GM12878 (cell line): ENCODE data around the gene GAS6. TPM values are rescaled to one million over a fixed set of nuclear protein-coding genes. Genes with fewer than 3 reads are reported as not detected.

Experiments
- ATAC-seq: fragments of 200-7000 bp; cut with Tn5 transposase; 3 replicates; pipeline ENCODE4 v1.9.1; 2020; ENCODE audit warnings: mild to moderate bottlenecking, moderate library complexity
- BruUV-seq: library from RNA; stranded (reverse); fragments of 400-500 nt; replicated peaks from 2 replicates; lab custom pipeline; 2021; lab: Mats Ljungman, UMichigan
- CTCF ChIA-PET: fragments of 300-600 bp; sonication (Branson Sonifier 250); formaldehyde crosslinking; extraction: SDS; loops from one replicate; lab custom pipeline; 2021; ENCODE audit warnings: inconsistent platforms; lab: Yijun Ruan, JAX
- POLR2A ChIA-PET: fragments of 350-600 bp; formaldehyde crosslinking; extraction: SDS; loops from one replicate; lab custom pipeline; 2021; ENCODE audit warnings: inconsistent platforms; lab: Charles Lee
- RAD21 ChIA-PET: fragments of 300-600 bp; sonication (Branson Sonifier 250); formaldehyde crosslinking; loops from one replicate; lab custom pipeline; 2023; ENCODE audit warnings: antibody characterized with exemption; ENCODE audit not compliant: unreplicated experiment; lab: Charles Lee
- SMC1A ChIA-PET: fragments of 300-600 bp; sonication (Branson Sonifier 250); formaldehyde crosslinking; loops from one replicate; lab custom pipeline; 2023; ENCODE audit not compliant: unreplicated experiment, uncharacterized antibody; lab: Charles Lee
- DNase-seq: peaks from one replicate; pipeline ENCODE4 v3.0.0-alpha.2; 2011; ENCODE audit warnings: low read depth, low spot score
- FAIRE-seq: peaks from 3 replicates; lab custom pipeline; 2011; peaks lifted over from hg19 to GRCh38; lab: Jason Lieb, UNC
- H2AFZ ChIP-seq: 2 replicates; pipeline ENCODE4 v1.6.0; 2011; ENCODE audit warnings: low read depth, low read length, control low read depth; ENCODE audit not compliant: control insufficient read depth
- H3K27ac ChIP-seq: 2 replicates; pipeline ENCODE4 v1.5.1; 2011; ENCODE audit warnings: control low read depth; ENCODE audit not compliant: control insufficient read depth, insufficient read depth
- H3K27me3 ChIP-seq, 2 experiments: replicated peaks in 1 of 2; 2 replicates each; pipeline versions ENCODE4 v1.6.0 to v1.6.1; 2011; ENCODE audit warnings: low read length in 1 of 2; ENCODE audit not compliant: control insufficient read depth in 2 of 2, insufficient read depth in 2 of 2
- H3K36me3 ChIP-seq, 2 experiments: 2 replicates each; pipeline ENCODE4 v1.5.1; 2011; ENCODE audit warnings: low read length in 1 of 2; ENCODE audit not compliant: control insufficient read depth in 2 of 2, insufficient read depth in 2 of 2
- H3K4me1 ChIP-seq: 2 replicates; pipeline ENCODE4 v1.6.1; 2011; ENCODE audit warnings: mild to moderate bottlenecking, low read length, moderate library complexity, mixed read lengths; ENCODE audit not compliant: control insufficient read depth, insufficient read depth
- H3K4me2 ChIP-seq: 2 replicates; pipeline ENCODE4 v1.6.0; 2011; ENCODE audit warnings: control low read depth; ENCODE audit not compliant: control insufficient read depth, insufficient read depth
- H3K4me3 ChIP-seq: fragments of 200-600 bp; sonication (generic); 2 replicates; pipeline ENCODE4 v1.5.1; 2016
- H3K79me2 ChIP-seq: 2 replicates; pipeline ENCODE4 v1.6.0; 2011; ENCODE audit warnings: low read length; ENCODE audit not compliant: control insufficient read depth, insufficient read depth
- H3K9ac ChIP-seq: 2 replicates; pipeline ENCODE4 v1.8.0; 2011; ENCODE audit warnings: low read length, control low read depth, mixed read lengths; ENCODE audit not compliant: control insufficient read depth, insufficient read depth
- H3K9me3 ChIP-seq: replicated peaks from 3 replicates; pipeline ENCODE4 v1.5.1; 2011; ENCODE audit warnings: mild to moderate bottlenecking, low read length; ENCODE audit not compliant: control insufficient read depth, insufficient read depth
- H4K20me1 ChIP-seq: 2 replicates; pipeline ENCODE4 v1.6.0; 2011; ENCODE audit not compliant: control insufficient read depth, insufficient read depth
- NFYB ChIP-seq: IDR thresholded peaks from 2 replicates; pipeline ENCODE4 v1.6.1; 2011; ENCODE audit warnings: low read depth, mild to moderate bottlenecking, low read length, improper control_type of control experiment, moderate library complexity; ENCODE audit not compliant: insufficient read depth
- NR2F1 ChIP-seq: fragments of 450-650 bp; conservative IDR thresholded peaks from 2 replicates; pipeline ENCODE4 v1.6.1; 2017; ENCODE audit warnings: mild to moderate bottlenecking
- POU2F2 ChIP-seq: IDR thresholded peaks from 3 replicates; pipeline ENCODE4 v1.6.1; 2011; ENCODE audit warnings: low read depth, mild to moderate bottlenecking, low read length, borderline replicate concordance
- SREBF1 ChIP-seq: IDR thresholded peaks from 2 replicates; pipeline ENCODE4 v1.6.1; 2012; ENCODE audit warnings: mild to moderate bottlenecking, low read length
- WGBS: methylation state at CpG from one replicate; pipeline ENCODE4 v1.1.6; 2016; ENCODE audit warnings: low lambda C conversion rate; ENCODE audit not compliant: insufficient replicate concordance, insufficient coverage; ENCODE audit errors: missing lambda C conversion rate; 5-methylcytosine and 5-hydroxymethylcytosine counted together
- in situ Hi-C: fragments of 300-500 bp; cut with MboI; formaldehyde crosslinking; loops from 9 replicates; pipeline ENCODE4 v1.14.3; 2018; ENCODE audit warnings: mixed read lengths
- intact Hi-C: fragments of 100-400 bp; cut with micrococcal nuclease; formaldehyde crosslinking; loops from one replicate; pipeline ENCODE4 v1.14.2; 2022; ENCODE audit not compliant: unreplicated experiment
- polyA plus RNA-seq, 11 experiments: library from polyadenylated mRNA; depleted of rRNA in 4 of 11; unstranded in 6 of 11; stranded (reverse) in 5 of 11; fragments of >200 nt; fragmentation: Nextera tagmentation in 4 of 11; fragmentation: Illumina TruSeq in 1 of 11; extraction: Ambion mirVana in 4 of 11; extraction: Trizol in 1 of 11; gene quantifications; 1 replicate in 1 of 11; 2 replicates in 10 of 11; pipeline versions ENCODE4 v1.2.1 to v1.2.3, GENCODE V29; 2011 to 2016; ENCODE audit warnings: inconsistent platforms in 2 of 11, missing spikeins in 2 of 11, low read depth in 1 of 11
- total RNA-seq, 4 experiments: library from RNA; depleted of rRNA in 3 of 4; stranded (reverse); fragments of >200 nt in 3 of 4; fragmentation: Illumina TruSeq in 1 of 4; extraction: Trizol in 1 of 4; gene quantifications; 2 replicates each; pipeline versions ENCODE4 v1.2.1 to v1.2.3, GENCODE V29; 2013 to 2021
- TF ChIP-seq, protein P1 (sequence below): IDR thresholded peaks from 2 replicates; pipeline ENCODE4 v1.6.1; 2012; ENCODE audit warnings: mild to moderate bottlenecking, low read depth, low read length
- TF ChIP-seq, protein P2 (sequence below): IDR thresholded peaks from 2 replicates; pipeline ENCODE4 v1.6.1; 2011; ENCODE audit warnings: mild to moderate bottlenecking, low read depth, low read length, moderate library complexity; ENCODE audit not compliant: insufficient replicate concordance

Gene GAS6
- total and polyA plus RNA-seq, 10 of the 15 experiments (the other 5 are each of a cell fraction or from before 2014, with no cell fraction given) = 0.03 to 0.59 (median 0.10) TPM; not detected in 2

DNA sequence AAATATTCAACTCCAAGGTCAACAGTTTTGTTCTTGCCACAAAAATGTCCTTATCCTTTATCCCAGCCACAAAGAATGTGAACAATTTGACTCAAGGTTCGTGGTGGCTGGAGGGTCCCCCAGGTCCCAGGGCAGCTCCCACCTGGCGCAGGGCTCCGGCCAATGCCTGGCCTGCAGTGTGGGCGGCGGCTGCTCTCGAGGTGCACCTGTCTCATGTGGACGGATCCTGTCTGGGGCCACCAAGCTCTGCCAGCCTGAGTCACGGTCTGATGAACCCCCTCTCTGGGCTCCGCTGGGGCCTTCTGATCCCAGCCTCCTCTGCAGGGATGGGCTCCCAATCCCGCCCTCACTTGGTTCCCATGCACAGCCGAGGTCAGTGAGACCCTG, 49.4 kb downstream of the GAS6 start:
- WGBS = 78% methylated on average over 11 of the region's 11 CpGs
- Histone ChIP-seq H4K20me1 (no peaks in the 10 kb centered on the region), H3K4me2 (no peak overlapping the region), H2AFZ (no peak overlapping the region), H3K27ac (no peak overlapping the region), H3K9me3 (0 out of 3 replicates have a peak, but pooled peaks cover 2% of the 10 kb centered on the region), H3K27me3 (no peaks in the 10 kb centered on the region), H3K4me3 (no peak overlapping the region), H3K4me1 (no peaks in the 10 kb centered on the region), H3K36me3 (no peaks in the 10 kb centered on the region), H3K79me2 (no peaks in the 10 kb centered on the region; the same call in 1 of the 2 replicates), H3K9ac (no peak overlapping the region)
- ChIA-PET RAD21 (no interaction called here), SMC1A (interaction anchor here (0.9 kb wide), 1 partner anchor 409 kb away, joined by 3 read pairs; no protein-coding TSS in a partner anchor), CTCF (no interaction called here), POLR2A (no interaction called here)
- no peak for DNase-seq
- no peak for ATAC-seq
- in situ Hi-C loops (no loop called here), intact Hi-C loops (loop anchor here (10.0 kb wide), 1 partner anchor 330 kb away; no protein-coding TSS in a partner anchor)
- TF ChIP-seq POU2F2 (no peak), NFYB (no peak), SREBF1 (no peak), NR2F1 (no peak)
- TF ChIP-seq, protein P1, sequence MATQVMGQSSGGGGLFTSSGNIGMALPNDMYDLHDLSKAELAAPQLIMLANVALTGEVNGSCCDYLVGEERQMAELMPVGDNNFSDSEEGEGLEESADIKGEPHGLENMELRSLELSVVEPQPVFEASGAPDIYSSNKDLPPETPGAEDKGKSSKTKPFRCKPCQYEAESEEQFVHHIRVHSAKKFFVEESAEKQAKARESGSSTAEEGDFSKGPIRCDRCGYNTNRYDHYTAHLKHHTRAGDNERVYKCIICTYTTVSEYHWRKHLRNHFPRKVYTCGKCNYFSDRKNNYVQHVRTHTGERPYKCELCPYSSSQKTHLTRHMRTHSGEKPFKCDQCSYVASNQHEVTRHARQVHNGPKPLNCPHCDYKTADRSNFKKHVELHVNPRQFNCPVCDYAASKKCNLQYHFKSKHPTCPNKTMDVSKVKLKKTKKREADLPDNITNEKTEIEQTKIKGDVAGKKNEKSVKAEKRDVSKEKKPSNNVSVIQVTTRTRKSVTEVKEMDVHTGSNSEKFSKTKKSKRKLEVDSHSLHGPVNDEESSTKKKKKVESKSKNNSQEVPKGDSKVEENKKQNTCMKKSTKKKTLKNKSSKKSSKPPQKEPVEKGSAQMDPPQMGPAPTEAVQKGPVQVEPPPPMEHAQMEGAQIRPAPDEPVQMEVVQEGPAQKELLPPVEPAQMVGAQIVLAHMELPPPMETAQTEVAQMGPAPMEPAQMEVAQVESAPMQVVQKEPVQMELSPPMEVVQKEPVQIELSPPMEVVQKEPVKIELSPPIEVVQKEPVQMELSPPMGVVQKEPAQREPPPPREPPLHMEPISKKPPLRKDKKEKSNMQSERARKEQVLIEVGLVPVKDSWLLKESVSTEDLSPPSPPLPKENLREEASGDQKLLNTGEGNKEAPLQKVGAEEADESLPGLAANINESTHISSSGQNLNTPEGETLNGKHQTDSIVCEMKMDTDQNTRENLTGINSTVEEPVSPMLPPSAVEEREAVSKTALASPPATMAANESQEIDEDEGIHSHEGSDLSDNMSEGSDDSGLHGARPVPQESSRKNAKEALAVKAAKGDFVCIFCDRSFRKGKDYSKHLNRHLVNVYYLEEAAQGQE = no peak
- TF ChIP-seq, protein P2, sequence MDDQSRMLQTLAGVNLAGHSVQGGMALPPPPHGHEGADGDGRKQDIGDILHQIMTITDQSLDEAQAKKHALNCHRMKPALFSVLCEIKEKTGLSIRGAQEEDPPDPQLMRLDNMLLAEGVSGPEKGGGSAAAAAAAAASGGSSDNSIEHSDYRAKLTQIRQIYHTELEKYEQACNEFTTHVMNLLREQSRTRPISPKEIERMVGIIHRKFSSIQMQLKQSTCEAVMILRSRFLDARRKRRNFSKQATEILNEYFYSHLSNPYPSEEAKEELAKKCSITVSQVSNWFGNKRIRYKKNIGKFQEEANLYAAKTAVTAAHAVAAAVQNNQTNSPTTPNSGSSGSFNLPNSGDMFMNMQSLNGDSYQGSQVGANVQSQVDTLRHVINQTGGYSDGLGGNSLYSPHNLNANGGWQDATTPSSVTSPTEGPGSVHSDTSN = no peak
- FAIRE-seq = no peak
- no TSS peak for BruUV-seq
